Upper lobe of left lung (tissue), 4 donors: ENCODE data around the gene DLG5.

Source experiments
- EP300 ChIP-seq, 4 donors: sonication (generic); formaldehyde crosslinking; IDR thresholded peaks; one replicate each; pipeline ENCODE4 v1.5.1; 2017; ENCODE audit warnings: antibody characterized with exemption in 4 of 4, control low read depth in 2 of 4
- POLR2A ChIP-seq, 4 donors: fragments of 450-650 bp; IDR thresholded peaks; one replicate each; pipeline ENCODE4 v1.5.1; 2016 to 2017; ENCODE audit warnings: antibody characterized with exemption in 4 of 4, mild to moderate bottlenecking in 2 of 4
- TF ChIP-seq, protein P1 (sequence below), 6 experiments: fragments of 450-650 bp in 4 of 6; fragments of 200-600 bp in 2 of 6; sonication (generic) in 2 of 6; IDR thresholded peaks; one replicate each; pipeline ENCODE4 v1.5.1; 2016 to 2019; ENCODE audit warnings: antibody characterized with exemption in 6 of 6

DNA sequence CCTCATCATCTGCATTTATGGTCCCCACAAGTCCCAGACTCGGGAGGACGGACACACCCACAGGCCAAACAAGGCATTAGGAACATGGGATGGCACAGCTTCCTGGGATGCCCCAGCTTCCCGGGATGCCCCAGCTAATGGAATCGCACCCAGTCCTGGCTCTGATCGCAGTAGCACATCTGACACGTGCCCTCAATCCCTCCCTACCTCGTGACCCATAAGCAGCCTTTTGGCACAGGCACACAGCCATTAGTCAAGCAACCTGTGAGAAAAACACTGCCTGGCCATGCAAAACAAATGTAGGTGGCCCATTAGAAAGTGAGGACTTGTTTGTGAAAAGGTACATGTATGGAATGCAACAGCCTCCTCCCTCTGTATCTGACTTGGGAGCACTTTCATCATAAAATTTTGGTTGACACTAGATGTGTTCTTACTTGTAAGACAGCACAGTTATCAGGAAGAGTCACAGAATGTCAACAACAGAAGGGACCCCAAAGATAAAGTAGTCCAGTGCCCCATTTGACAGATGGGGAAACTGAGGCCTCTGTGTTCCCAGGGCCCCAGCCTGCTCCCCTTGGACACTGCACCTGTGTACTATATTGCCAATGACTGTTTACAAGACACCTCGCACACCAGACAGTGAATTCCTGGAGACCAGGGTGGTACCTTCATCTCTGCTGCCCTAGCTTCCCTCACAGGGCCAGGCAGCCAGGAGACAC lies 34.4 kb downstream of the DLG5 start:
- TF ChIP-seq, protein P1, sequence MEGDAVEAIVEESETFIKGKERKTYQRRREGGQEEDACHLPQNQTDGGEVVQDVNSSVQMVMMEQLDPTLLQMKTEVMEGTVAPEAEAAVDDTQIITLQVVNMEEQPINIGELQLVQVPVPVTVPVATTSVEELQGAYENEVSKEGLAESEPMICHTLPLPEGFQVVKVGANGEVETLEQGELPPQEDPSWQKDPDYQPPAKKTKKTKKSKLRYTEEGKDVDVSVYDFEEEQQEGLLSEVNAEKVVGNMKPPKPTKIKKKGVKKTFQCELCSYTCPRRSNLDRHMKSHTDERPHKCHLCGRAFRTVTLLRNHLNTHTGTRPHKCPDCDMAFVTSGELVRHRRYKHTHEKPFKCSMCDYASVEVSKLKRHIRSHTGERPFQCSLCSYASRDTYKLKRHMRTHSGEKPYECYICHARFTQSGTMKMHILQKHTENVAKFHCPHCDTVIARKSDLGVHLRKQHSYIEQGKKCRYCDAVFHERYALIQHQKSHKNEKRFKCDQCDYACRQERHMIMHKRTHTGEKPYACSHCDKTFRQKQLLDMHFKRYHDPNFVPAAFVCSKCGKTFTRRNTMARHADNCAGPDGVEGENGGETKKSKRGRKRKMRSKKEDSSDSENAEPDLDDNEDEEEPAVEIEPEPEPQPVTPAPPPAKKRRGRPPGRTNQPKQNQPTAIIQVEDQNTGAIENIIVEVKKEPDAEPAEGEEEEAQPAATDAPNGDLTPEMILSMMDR (IDR thresholded peaks at IDR 0.05): no peak
- TF ChIP-seq POLR2A (IDR thresholded peaks at IDR 0.05): no peak
- no peak for TF ChIP-seq EP300 (IDR thresholded peaks at IDR 0.05)
